A549 (cell line): ENCODE measurements around the gene AMER2. TPM values are rescaled to one million over a fixed set of nuclear protein-coding genes. Genes with fewer than 3 reads are reported as not detected.

Source experiments
- ATAC-seq, 2 experiments: fragments of 200-7000 bp in 1 of 2; fragments of >200 bp in 1 of 2; cut with Nextera tagmentation in 1 of 2; cut with Tn5 transposase in 1 of 2; 3 replicates each; pipeline versions ENCODE4 v1.8.0 to v1.9.1; 2018 to 2020; ENCODE audit warnings: mild to moderate bottlenecking in 1 of 2, moderate library complexity in 1 of 2
- CTCF ChIA-PET: fragments of 300-600 bp; sonication (Branson Sonifier 250); formaldehyde crosslinking; extraction: SDS; loops from one replicate; lab custom pipeline; 2021; ENCODE audit warnings: antibody characterized with exemption, inconsistent platforms; lab: Yijun Ruan, JAX
- POLR2A ChIA-PET: fragments of 350-600 bp; formaldehyde crosslinking; extraction: SDS; loops from one replicate; lab custom pipeline; 2021; ENCODE audit warnings: antibody characterized with exemption, inconsistent platforms; lab: Yijun Ruan, JAX
- DNase-seq, 2 experiments: peaks; one replicate each; pipeline versions ENCODE4 v3.0.0 to v3.0.0-alpha.2; 2011 to 2016; ENCODE audit warnings: low read depth in 1 of 2, low spot score in 1 of 2
- FAIRE-seq: peaks from 2 replicates; lab custom pipeline; 2011; peaks lifted over from hg19 to GRCh38; lab: Jason Lieb, UNC
- H3K27ac ChIP-seq, 2 experiments: fragments of >200 bp; sonication (Bioruptor Twin); formaldehyde crosslinking; 3 replicates each; pipeline ENCODE4 v1.5.1; 2016 to 2017
- H3K4me1 ChIP-seq: fragments of >200 bp; sonication (Bioruptor Twin); formaldehyde crosslinking; 3 replicates; pipeline ENCODE4 v1.6.1; 2016
- H3K4me2 ChIP-seq: fragments of >200 bp; sonication (Bioruptor Twin); formaldehyde crosslinking; 3 replicates; pipeline ENCODE4 v1.6.1; 2016
- H3K4me3 ChIP-seq: fragments of >200 bp; sonication (Bioruptor Twin); formaldehyde crosslinking; 3 replicates; pipeline ENCODE4 v1.5.1; 2016
- H3K9me3 ChIP-seq: fragments of >200 bp; sonication (Bioruptor Twin); formaldehyde crosslinking; 3 replicates; pipeline ENCODE4 v1.6.1; 2016
- ATOH8 ChIP-seq: fragments of 250-450 bp; sonication (Bioruptor Pico); IDR thresholded peaks from 2 replicates; pipeline ENCODE4 v1.5.0; 2020; ENCODE audit warnings: low read depth, mild to moderate bottlenecking, moderate library complexity
- BHLHE40 ChIP-seq: IDR thresholded peaks from 2 replicates; pipeline ENCODE4 v1.6.1; 2012; ENCODE audit warnings: low read depth, low read length, inconsistent platforms
- CBX8 ChIP-seq: fragments of 200-600 bp; sonication (generic); IDR thresholded peaks from 2 replicates; pipeline ENCODE4 v1.6.1; 2016
- CHD4 ChIP-seq: fragments of 200-600 bp; sonication (generic); IDR thresholded peaks from 2 replicates; pipeline ENCODE4 v1.6.1; 2016; ENCODE audit warnings: antibody characterized with exemption, mild to moderate bottlenecking, borderline replicate concordance
- ELK1 ChIP-seq: fragments of 150-350 bp; IDR thresholded peaks from 2 replicates; pipeline ENCODE4 v1.6.1; 2014; ENCODE audit warnings: low read depth, mild to moderate bottlenecking, low read length
- ESRRA ChIP-seq: fragments of 150-350 bp; IDR thresholded peaks from 2 replicates; pipeline ENCODE4 v1.6.1; 2014; ENCODE audit warnings: mild to moderate bottlenecking, low read length, borderline replicate concordance
- FOSB ChIP-seq: fragments of 250-450 bp; sonication (Bioruptor Pico); IDR thresholded peaks from 2 replicates; pipeline ENCODE4 v1.5.0; 2020; ENCODE audit warnings: mild to moderate bottlenecking, moderate library complexity
- FOXS1 ChIP-seq: fragments of 250-450 bp; sonication (Bioruptor Pico); IDR thresholded peaks from 2 replicates; pipeline ENCODE4 v1.5.0; 2020; ENCODE audit warnings: mild to moderate bottlenecking, moderate library complexity
- HDAC2 ChIP-seq: fragments of 200-600 bp; sonication (generic); IDR thresholded peaks from 2 replicates; pipeline ENCODE4 v1.6.1; 2016
- HEYL ChIP-seq: fragments of 250-450 bp; sonication (Bioruptor Pico); IDR thresholded peaks from 2 replicates; pipeline ENCODE4 v1.8.0; 2021; ENCODE audit warnings: mild to moderate bottlenecking, moderate library complexity
- HOXB13 ChIP-seq: fragments of 250-450 bp; sonication (Bioruptor Pico); IDR thresholded peaks from 2 replicates; pipeline ENCODE4 v1.5.0; 2020; ENCODE audit warnings: low read depth, mild to moderate bottlenecking, moderate library complexity
- HOXB5 ChIP-seq: fragments of 250-450 bp; sonication (Bioruptor Pico); IDR thresholded peaks from 2 replicates; pipeline ENCODE4 v1.5.0; 2020; ENCODE audit warnings: mild to moderate bottlenecking, moderate library complexity
- JUN ChIP-seq, 2 experiments: fragments of >200 bp; sonication (Bioruptor Twin); formaldehyde crosslinking; IDR thresholded peaks; 2 replicates in 1 of 2; 3 replicates in 1 of 2; pipeline ENCODE4 v1.6.1; 2016 to 2017
- JUNB ChIP-seq: fragments of >200 bp; sonication (Bioruptor Twin); formaldehyde crosslinking; IDR thresholded peaks from 2 replicates; pipeline ENCODE4 v1.6.1; 2016
- MAFK ChIP-seq: fragments of 450-650 bp; IDR thresholded peaks from 2 replicates; pipeline ENCODE4 v1.6.1; 2014; ENCODE audit not compliant: partially characterized antibody
- MAX ChIP-seq: IDR thresholded peaks from 2 replicates; pipeline ENCODE4 v1.6.1; 2012
- MAZ ChIP-seq: fragments of 150-350 bp; IDR thresholded peaks from 2 replicates; pipeline ENCODE4 v1.6.1; 2014; ENCODE audit warnings: antibody characterized with exemption, low read depth, low read length, borderline replicate concordance
- POLR2A ChIP-seq: IDR thresholded peaks from 2 replicates; pipeline ENCODE4 v1.6.1; 2012; ENCODE audit warnings: mild to moderate bottlenecking, low read length
- RARB ChIP-seq: fragments of 250-450 bp; sonication (Bioruptor Pico); IDR thresholded peaks from 2 replicates; pipeline ENCODE4 v1.8.0; 2021; ENCODE audit warnings: mild to moderate bottlenecking, moderate library complexity
- REST ChIP-seq: fragments of 200-600 bp; sonication (generic); IDR thresholded peaks from 2 replicates; pipeline ENCODE4 v1.6.1; 2016; ENCODE audit warnings: antibody characterized with exemption, mild to moderate bottlenecking, moderate library complexity
- RFX5 ChIP-seq: fragments of 450-650 bp; IDR thresholded peaks from 2 replicates; pipeline ENCODE4 v1.7.1; 2014; ENCODE audit warnings: antibody characterized with exemption, mild to moderate bottlenecking, moderate library complexity
- RNF2 ChIP-seq: fragments of 200-600 bp; sonication (generic); IDR thresholded peaks from 2 replicates; pipeline ENCODE4 v1.6.1; 2016; ENCODE audit warnings: low read depth, mild to moderate bottlenecking, antibody characterized with exemption, moderate library complexity, borderline replicate concordance
- TFCP2L1 ChIP-seq: fragments of 250-450 bp; sonication (Bioruptor Pico); IDR thresholded peaks from 2 replicates; pipeline ENCODE4 v1.5.0; 2021; ENCODE audit warnings: mild to moderate bottlenecking
- TP53 ChIP-seq: fragments of 250-450 bp; sonication (Bioruptor Pico); IDR thresholded peaks from 2 replicates; pipeline ENCODE4 v1.5.0; 2021; ENCODE audit warnings: mild to moderate bottlenecking, moderate library complexity
- ZC3H11A ChIP-seq: fragments of 450-650 bp; IDR thresholded peaks from 2 replicates; pipeline ENCODE4 v1.6.1; 2014; ENCODE audit warnings: antibody characterized with exemption, mild to moderate bottlenecking
- ZFP36 ChIP-seq: fragments of 450-650 bp; IDR thresholded peaks from 2 replicates; pipeline ENCODE4 v1.6.1; 2014; ENCODE audit warnings: borderline replicate concordance; ENCODE audit not compliant: partially characterized antibody
- ZSCAN20 ChIP-seq: fragments of 250-450 bp; sonication (Bioruptor Pico); IDR thresholded peaks from 2 replicates; pipeline ENCODE4 v1.8.0; 2022; ENCODE audit warnings: mild to moderate bottlenecking, moderate library complexity
- WGBS: methylation state at CpG from one replicate; pipeline ENCODE4 v1.1.6; 2017; ENCODE audit errors: missing lambda C conversion rate; 5-methylcytosine and 5-hydroxymethylcytosine counted together
- polyA plus RNA-seq, 4 experiments: library from polyadenylated mRNA; depleted of rRNA in 3 of 4; stranded (reverse); fragments of >200 nt; fragmentation: RNase III in 1 of 4; extraction: RNeasy Plus Mini Kit Qiagen cat#74134 plus additional on column Dnase treatment in 1 of 4; gene quantifications; 2 replicates in 3 of 4; 3 replicates in 1 of 4; pipeline ENCODE4 v1.2.3, GENCODE V29; 2011 to 2017
- TF ChIP-seq, protein P1 (sequence below): fragments of 450-650 bp; IDR thresholded peaks from 2 replicates; pipeline ENCODE4 v1.6.1; 2014; ENCODE audit warnings: antibody characterized with exemption
- TF ChIP-seq, protein P2 (sequence below): IDR thresholded peaks from 2 replicates; pipeline ENCODE4 v1.6.1; 2012; ENCODE audit warnings: low read depth, borderline replicate concordance
- TF ChIP-seq, protein P3 (sequence below): fragments of >200 bp; sonication (Bioruptor Twin); formaldehyde crosslinking; IDR thresholded peaks from 2 replicates; pipeline ENCODE4 v1.6.1; 2016

The AMER2 gene
- polyA plus RNA-seq, 2 of the 4 experiments (the other 2 are of a cell fraction) = not detected

GRCh38 chr13:25192936-25193335 is 20.8 kb upstream of the AMER2 start:
- CTCF ChIA-PET = no interaction called here
- ATAC-seq = no peak
- POLR2A ChIA-PET = no interaction called here

GRCh38 chr13:25192489-25192888 is 20.4 kb upstream of the AMER2 start:
- H3K9me3 ChIP-seq = no peaks in the 10 kb centered on the region
- no peaks in the 10 kb centered on the region for H3K4me1 ChIP-seq
- FAIRE-seq = no peak
- no peak for DNase-seq
- H3K27ac ChIP-seq = no peak overlapping the region
- no peak for ATAC-seq
- no peak overlapping the region for H3K4me3 ChIP-seq
- WGBS = 10% methylated on average over 8 of the region's 8 CpGs
- H3K4me2 ChIP-seq = no peak overlapping the region
- POLR2A ChIA-PET = no interaction called here
- CTCF ChIA-PET = no interaction called here
- no peak for TF ChIP-seq TP53
- TF ChIP-seq BHLHE40 = no peak
- no peak for TF ChIP-seq ZFP36
- TF ChIP-seq CBX8 = no peak
- no peak for TF ChIP-seq REST
- TF ChIP-seq TFCP2L1 (CRISPR knock-in tag) = no peak
- no peak for TF ChIP-seq RFX5
- TF ChIP-seq JUNB = no peak
- no peak for TF ChIP-seq ZC3H11A
- no peak for TF ChIP-seq ZSCAN20 (CRISPR knock-in tag)
- TF ChIP-seq HOXB5 = no peak
- no peak for TF ChIP-seq HDAC2
- no peak for TF ChIP-seq MAFK
- TF ChIP-seq MAX = no peak
- no peak for TF ChIP-seq RARB (CRISPR knock-in tag)
- no peak for TF ChIP-seq HOXB13 (CRISPR knock-in tag)
- TF ChIP-seq, protein P1, sequence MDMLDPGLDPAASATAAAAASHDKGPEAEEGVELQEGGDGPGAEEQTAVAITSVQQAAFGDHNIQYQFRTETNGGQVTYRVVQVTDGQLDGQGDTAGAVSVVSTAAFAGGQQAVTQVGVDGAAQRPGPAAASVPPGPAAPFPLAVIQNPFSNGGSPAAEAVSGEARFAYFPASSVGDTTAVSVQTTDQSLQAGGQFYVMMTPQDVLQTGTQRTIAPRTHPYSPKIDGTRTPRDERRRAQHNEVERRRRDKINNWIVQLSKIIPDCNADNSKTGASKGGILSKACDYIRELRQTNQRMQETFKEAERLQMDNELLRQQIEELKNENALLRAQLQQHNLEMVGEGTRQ = no peak
- TF ChIP-seq, protein P2, sequence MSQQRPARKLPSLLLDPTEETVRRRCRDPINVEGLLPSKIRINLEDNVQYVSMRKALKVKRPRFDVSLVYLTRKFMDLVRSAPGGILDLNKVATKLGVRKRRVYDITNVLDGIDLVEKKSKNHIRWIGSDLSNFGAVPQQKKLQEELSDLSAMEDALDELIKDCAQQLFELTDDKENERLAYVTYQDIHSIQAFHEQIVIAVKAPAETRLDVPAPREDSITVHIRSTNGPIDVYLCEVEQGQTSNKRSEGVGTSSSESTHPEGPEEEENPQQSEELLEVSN = no peak

More at GRCh38 chr13:25192936-25193335, 20.8 kb upstream of the AMER2 start:
- Histone ChIP-seq H3K4me3 (no peak overlapping the region), H3K4me2 (no peak overlapping the region), H3K27ac (no peak overlapping the region), H3K4me1 (no peaks in the 10 kb centered on the region), H3K9me3 (no peaks in the 10 kb centered on the region)
- DNase-seq = no peak
- WGBS = 7% methylated on average over 8 of the region's 8 CpGs
- TF ChIP-seq ZFP36 (no peak), ESRRA (no peak), MAZ (no peak), FOXS1 (CRISPR knock-in tag) (no peak), FOSB (CRISPR knock-in tag) (no peak), POLR2A (no peak), ELK1 (no peak), RNF2 (no peak), CHD4 (no peak), HOXB5 (no peak), JUN (IDR thresholded peaks at IDR 0.05) (no peak), ATOH8 (no peak), HEYL (CRISPR knock-in tag) (no peak)
- TF ChIP-seq, protein P1 = no peak
- TF ChIP-seq, protein P3, sequence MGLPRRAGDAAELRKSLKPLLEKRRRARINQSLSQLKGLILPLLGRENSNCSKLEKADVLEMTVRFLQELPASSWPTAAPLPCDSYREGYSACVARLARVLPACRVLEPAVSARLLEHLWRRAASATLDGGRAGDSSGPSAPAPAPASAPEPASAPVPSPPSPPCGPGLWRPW = no peak
- TF ChIP-seq, protein P2 = no peak
- no peak for FAIRE-seq
